Fibroblast of peridontal ligament (primary cell): Measurements from ENCODE around the gene ASPG.

Experiments
- DNase-seq: peaks from one replicate; pipeline ENCODE4 v3.0.0-alpha.2; 2010; ENCODE audit errors: extremely low read depth

ASPG gene

DNA sequence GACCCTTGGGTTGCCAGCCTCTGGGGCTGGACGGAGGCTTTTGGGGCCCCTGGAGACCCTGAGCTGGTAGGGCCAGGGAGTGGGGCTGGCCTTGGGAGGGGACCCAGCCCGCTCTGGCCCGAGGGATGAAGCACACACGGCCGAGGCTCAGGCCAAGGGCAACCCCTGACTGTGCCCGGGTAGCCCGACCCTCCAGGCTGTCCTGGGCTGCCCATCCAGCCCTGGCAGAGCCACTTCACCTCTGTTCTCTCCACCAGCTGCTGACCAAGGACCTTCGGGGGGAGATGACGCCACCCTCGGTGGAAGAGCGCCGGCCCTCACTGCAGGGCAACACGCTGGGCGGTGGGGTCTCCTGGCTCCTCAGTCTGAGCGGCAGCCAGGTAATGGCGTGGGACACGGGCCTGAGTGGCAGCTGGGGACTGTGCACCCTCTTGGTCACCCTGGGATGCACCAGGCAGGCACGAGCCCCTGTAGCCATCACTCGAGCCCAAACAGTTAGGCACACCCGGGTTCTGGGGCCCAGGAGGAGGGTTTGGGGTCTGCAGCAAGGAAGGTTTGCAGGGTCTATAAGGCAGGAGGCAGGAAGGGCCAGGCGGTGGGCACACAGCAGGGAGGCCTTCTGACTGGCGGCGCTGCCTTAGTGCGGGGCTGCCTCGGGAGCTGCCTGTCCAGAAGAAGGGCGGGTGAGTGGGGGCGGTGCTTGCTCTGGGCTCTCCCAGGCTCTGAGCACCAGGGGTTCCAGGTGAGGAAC, 19.7 kb downstream of the ASPG start:
- DNase-seq = no peak

DNA sequence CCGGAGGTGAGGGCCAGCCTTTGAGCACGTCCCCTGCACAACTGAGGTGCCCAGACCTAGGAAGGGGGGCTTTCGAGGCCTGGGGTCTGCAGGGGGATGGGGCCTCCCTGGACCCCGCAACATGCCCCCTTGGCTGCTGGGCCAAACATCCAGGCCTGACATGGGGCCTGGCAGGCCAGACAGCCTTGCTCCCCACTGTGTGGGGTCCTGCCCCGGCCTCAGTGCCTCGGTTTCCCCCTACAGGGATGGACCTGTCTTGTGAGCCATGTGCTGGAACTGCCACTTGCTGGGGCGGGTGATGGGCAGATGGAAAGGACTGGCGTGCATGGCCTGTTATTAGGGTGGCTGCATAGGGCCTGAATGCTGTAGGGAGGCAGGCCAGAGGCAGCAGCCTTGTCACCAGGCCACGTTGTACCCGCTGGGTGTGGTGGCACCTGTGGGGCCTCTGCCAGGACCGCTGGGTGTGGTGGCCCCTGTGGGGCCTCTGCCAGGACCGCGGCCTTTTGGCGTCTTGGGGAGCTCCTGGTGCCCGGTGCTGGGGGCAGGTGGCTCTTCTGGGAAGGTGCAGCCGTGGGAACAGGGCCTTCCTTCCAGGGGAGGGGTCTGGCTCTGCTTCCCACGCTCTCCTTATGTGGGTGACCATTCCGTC, 20.4 kb downstream of the ASPG start:
- no peak for DNase-seq

DNA sequence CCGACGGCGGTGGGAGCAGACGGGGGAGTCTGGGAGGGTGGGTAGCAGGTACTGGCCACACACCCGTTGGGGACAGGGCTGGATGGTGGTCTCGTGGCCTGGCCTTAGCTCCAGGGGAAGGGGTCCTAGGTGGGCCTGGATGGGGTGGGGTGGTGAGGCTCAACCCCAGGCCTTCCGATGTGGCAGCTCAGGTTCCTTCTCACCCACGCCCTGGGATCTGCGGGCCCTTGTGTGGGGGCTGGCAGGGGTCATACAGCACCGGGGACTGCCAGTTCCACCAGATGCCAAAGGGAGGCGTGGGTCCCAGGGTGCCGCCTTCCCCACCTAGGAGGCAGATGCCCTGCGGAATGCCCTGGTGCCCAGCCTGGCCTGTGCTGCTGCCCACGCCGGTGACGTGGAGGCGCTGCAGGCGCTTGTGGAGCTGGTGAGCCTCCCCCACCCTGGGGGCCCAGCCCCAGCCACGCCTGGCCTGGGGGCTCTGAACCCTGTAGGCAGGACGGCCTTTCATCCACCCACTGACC, 21.0 kb downstream of the ASPG start:
- DNase-seq = no peak

DNA sequence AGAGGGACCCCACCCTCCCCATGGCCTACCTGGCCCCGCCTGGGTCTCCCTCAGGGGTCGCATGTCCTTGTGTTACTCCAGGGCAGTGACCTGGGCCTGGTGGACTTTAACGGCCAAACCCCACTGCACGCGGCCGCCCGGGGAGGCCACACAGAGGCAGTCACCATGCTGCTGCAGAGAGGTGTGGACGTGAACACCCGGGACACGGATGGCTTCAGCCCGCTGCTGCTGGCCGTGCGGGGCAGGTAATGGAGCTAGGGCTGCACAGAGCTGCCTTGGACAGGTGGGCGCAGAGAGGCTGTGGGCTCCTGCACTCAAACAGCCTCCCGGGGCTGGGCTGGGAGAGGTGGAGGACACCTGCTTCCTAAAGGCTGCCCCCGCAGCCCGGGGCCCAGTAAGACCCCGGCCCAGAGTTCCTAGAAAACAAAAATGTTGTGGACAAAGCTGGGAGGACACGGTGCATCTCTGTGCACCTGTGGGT, 21.6 kb downstream of the ASPG start:
- no peak for DNase-seq

DNA sequence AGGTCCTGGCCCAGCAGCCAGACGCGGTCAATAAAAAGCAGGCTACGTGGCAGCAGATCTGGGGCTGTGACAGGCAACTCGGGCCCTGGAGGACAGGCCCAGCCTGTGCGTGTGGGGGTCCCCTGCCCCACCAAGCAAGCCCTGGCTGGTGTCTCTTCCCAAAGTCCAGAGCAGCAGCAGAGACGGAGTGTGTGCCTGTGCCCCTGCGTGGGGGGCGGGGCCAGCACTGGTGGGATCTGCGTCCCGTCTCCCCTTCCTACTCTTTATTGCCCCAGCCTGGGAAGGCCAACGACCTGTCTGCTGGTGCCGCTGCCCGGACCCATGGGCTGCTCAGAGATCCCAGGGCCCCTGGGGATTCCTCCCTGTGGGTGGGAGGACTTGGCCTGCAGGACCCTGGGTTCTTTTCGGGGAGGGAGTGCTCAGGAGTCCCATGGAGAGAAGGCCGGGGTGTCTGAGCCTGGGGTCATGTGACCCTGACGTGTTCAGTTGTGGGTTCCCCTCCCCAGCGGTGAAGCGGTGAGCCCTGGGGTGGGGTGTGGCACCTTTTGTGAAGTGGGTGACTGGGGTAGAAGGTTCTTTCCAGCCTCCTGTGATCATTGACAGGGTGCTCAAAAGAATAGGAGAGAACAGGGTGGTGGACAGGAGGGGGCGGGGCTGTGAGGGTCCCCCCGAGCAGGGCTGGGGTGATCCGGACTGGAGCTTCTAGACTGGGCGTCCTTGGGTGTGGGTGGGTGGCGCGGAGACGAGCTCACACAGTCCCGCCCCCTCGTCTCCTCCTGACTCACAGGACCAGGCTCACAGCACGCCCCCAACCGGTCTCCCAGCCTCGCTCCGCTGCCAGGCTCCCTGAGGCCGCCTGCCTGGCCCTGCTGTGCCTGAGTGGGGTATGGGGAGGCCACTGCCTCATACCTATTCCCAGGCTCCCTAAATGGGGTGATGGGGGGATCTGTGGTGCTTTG, 22.4 kb downstream of the ASPG start:
- no peak for DNase-seq

DNA sequence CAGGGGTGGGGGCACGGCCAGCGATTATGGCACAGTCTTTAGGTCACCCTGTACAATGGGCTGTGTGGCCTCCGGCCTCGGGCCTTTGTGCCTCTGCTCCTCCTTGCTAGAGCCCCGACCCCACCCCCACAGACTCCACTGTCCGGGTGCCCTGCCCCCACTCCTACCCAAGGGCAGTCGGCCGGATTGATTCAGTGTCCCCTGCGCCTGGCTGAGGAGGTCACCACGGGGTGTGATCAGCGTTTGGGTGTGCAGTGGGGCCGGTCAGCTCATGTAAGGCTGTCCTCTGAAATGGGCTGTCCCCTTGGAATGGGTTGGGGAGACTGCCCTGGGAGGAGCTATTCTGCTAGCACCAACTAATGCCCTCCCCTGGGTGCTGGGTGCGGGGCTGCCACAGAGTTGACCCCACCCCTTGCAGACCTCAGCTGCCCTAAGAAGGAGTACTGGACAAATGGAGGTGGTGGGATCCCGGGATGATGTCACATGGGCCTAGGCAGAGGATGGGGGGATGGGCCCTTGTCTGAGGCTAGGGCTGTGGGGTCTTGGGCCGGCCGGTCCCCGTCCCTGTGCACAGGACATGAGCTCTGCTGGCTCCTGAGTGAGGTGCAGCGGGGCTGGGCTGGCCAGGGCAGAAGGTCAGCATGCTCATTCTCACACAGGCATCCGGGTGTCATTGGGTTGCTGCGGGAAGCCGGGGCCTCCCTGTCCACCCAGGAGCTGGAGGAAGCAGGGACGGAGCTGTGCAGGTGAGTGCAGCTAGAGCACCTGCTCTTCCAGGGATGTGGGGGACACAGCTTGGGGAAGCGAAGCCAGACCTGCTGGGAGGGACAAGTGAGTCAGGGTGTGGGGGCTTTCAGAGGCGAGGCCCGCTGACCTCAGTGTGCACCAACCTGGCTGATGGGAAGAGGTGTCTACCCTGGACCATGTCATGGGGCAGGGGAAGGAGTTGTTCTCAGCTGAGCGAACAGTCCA, 23.4 kb downstream of the ASPG start:
- DNase-seq = no peak

DNA sequence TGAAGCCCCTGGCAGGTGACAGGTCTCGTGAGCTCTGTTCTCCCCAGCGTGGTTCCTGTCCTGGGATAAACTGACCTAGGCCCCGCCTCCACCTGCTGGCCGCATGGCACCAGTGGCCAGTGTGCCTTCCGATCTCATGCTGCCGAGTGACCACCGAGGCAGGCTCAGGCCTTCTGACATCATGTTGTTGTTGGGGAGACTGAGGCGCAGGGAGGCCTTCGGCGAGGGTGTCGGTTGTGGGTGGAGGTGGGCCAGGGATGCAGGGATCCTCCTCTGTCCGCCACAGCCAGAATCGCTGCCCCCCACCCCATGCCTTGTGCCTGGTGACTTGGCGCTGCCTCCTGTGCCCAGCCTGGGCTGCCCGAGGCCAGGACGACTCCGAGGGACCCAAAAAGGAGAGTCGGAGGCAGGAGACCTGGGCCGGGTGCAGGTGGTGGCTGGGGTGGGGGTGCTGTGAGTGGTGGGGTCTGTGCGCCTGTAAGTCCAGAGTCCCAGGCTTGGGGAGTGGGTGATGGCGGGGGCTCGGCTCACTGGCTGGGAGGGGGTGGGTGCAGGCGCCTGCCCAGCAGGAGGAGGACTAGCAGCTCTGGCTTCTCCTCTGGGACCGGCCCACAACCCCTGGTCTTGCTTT, 24.3 kb downstream of the ASPG start:
- DNase-seq = no peak

DNA sequence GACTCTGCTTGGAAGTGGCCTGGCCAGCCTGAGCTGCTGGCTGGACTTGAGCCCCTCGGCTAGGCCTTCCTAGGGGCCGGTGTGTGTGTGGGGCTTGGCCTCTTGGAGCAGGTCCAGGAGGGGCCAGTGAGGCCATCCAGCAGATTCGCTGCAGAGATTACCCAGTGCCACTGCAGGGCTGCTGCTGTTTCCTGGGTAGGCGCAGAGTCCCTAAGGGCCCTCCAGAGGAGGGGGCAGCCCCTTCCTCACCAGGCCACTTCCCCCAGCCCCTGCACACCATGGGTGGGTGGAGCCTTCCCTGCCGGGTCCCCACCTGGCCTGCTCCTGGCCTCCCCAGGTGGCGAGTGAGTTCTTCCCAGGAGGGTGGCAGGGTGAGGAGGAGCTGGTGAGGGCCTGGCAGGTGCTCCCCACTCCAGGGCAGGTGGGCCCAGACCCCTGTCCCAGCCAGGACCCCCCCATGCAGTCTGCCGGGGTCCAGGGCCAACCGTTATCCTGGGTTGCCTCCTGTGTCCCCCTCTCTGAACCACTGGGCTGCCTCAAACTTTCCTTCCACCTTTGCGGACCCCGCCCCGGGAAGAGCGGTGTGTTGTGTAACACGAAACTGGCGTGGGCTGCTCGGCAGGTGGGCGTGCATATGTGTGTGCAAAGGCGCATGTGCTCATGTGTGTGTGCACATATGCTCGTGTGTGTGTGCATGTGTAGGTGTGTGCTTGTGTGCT, 25.1 kb downstream of the ASPG start:
- no peak for DNase-seq

DNA sequence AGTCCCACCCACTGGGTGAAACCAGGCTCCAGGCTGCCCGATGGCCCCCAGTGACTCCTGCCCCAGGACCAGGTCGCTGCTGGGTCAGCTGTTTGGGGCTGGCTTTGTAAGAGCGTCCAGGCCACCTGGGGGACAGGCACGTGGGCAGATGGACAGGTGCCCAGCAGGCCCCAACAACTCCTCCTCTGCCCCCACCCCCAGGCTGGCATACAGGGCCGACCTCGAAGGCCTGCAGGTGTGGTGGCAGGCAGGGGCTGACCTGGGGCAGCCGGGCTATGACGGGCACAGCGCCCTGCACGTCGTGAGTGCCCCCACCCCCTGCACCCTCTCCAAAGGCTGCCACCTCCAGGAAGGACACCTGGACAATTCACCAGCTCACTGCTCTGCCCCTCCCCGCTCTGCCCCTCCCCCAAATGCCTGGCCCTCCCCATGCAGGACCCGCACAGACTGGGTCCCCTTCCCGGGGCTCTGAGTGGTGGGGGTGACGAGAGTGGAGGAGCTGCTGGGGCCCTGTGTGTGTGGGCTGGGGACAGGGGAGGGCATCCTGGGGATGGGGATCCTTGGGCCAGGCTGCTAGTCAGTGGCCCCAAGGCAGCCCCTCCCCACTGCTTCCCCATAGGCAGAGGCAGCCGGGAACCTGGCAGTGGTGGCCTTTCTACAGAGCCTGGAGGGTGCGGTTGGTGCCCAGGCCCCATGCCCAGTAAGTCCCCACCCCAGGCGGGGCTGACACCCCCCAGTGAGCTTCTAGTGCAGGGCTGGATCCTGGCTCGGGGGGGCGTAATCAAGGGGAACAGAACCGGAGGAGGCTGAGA, 26.0 kb downstream of the ASPG start:
- DNase-seq = no peak

DNA sequence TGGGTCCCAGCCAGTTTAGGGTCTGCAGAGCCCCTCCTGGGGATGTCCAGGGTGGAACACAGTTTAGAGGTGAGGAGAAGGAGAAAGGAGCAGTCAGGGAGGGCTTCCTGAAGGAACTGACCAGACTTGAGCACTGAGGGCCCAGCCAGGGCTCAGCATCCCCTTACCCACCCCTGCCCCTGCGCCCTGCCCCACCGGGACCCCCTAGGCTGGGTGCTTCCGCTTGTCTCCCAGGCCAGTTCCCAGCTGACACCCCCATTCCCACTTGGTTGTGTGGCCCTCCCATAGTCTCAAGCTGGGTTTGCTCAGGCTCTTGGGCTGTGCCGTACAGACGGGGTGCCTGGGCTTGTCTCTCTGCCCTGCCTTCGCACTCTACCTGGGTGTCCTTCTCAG, 26.6 kb downstream of the ASPG start:
- DNase-seq = no peak

DNA sequence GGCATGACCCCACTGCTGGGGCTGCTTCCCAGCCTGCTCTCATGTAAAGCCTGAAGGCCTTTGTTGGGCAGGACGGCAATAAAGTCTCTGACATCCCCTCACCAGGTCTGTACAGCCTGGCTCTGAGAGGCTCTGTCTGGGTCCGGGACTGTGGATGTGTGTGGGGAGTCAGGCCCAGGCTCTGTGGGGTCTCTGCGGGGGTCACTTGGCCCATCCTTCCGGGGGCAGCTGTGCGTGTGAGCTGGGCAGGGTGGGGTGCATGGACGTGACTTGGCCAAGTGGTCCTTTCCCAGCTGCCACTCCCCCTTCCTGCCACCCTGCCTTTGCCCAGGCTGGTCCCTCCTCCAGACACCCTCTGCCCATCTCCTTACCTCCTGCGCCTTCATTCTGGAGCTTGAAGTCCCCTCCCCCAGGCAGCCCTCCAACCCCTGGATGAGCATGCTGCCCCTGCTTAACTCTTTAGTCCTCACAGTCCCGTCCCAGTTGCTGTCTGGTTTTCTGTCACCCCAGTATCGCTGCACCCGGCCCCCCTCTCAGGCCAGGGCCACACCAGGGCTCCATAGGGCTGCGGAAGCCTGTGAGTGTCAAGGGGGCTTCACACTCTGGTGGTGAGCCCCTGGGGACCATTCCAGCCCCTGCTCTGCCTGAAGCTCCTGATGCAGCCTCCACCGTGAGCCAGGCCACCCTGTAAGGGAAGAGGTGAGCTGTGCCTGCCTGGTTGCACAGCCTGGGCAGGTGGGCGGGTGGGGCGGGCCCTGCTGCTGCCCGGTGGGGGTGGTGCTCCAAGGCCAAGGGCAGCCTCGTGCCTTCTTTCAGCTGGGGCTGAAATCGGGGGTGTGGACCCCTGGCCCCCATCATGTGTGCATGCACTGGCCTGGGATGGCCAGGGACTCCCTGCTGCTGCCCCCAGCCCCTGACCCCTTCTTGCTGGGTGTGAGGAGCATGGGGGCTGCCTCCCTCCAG, 27.4 kb downstream of the ASPG start:
- no peak for DNase-seq

DNA sequence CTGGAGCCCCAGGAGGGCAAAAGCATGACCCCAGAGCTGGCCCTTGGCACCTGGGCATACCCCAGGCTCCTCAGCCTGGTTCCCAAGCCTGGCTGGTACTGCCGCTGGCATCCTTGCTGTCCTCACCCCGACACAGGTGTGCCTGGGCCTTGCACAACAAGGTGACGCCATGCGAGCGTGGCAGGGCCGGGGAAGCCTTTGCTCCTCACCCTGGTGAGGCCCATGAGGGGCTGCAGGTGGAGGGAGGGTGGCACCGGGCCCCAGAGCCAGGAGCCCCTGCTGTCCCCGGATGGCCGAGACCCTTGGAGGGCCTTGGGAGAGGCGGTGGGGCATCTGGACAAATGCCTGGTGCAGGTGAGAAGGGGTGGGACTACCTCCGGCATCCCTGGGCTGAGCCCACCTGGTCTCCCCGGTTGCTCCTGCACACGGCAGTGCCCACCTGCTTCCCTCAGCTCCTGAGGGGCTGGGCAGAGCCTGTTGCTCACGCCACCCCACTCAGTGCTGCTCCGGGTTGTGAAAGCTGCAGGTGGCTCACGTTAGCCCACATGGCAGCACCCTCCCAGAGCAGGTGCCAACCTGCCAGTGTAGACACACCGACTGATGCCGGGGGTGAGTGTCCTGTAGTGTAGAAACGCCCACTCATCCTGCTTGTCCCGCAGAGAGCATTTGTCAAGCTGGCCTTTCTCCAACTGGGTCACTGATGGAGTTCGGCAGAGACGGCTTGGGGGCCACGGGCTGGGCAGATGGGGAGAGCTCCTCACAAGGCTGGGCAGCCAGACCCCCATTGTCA, 28.3 kb downstream of the ASPG start:
- DNase-seq = no peak

DNA sequence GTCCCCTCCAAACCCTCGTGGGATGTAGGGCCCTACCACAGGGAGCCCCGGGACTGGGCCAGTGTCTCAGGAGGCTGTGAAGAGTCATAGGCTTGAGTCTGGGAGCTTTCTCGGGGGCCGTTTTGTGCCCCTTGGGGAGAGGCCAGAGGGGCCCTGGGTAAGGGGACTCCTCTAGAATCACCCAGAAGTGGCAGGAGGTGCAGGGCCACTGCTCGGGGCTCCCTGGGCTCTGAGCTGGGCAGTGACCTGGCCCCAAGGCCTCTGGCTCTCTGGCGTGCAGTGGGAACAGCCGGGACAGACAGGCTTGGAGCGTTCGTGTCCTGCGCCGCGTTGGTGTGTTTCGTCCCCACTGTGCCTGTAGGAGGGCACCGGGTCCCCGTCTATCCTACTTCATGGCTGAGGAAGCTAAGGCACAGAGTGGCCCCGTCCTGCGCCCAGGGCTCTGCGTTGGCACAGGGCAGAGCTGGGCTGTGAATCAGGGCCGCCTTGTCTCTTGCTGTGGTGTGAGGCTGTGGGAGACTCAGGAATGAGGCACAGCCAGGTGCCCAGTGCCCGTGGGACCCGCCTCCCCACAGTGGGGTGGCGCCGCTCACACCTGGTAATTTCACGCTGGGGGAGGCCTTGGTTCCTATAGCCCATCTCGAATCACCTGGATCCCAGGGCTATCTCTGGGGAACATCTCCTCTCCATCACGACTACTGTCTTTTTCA, 29.1 kb downstream of the ASPG start:
- DNase-seq = no peak

DNA sequence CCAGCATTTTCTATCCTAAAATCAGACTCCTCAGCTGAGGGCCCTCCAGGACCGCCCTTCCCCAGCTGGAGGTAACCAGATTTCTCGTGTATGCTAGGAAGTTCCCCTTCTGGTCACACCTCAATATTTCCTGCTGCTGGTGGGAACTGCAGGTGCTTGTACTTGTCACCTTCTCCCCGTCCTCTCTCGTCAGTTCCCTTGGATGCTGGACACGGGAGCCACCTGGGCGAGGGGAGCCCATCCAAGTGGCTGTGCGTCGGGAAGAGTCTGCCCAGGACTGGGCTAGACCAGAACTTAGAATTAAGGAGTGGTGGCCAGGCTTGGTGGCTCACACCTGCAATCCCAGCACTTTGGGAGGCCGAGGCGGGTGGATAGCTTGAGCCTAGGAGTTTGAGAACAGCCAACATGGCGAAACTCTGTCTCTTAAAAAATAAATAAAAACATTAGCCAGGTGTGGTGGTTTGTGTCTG, 29.7 kb downstream of the ASPG start:
- no peak for DNase-seq

DNA sequence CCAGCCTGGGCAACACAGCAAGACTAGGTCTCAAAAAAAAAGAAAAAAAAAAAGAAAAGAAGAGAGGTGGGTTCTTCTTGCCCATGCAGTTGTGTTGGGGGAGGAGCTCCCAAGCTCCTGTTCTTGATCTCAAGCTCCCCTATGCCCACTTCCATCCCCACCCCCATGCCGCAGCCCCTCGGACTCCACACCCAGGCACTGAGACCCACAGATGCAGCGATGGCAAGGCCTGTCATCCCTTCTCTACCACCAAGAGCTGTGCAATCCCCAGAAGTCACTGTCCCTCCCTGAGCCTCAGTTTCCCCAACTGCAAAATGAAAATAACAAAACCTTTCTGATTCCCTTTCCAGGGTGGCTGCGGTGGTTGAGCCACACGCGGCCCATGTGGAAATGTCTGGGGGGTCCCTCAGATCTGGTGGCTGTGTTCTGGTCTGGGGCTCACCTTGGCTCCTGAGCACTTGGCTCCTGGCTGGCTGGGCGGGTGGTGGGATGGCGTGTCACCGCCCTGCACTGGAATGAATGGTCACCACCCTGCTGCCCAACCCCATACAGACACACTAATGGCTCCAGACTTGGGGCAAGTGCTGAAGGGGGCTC, 30.3 kb downstream of the ASPG start:
- no peak for DNase-seq

DNA sequence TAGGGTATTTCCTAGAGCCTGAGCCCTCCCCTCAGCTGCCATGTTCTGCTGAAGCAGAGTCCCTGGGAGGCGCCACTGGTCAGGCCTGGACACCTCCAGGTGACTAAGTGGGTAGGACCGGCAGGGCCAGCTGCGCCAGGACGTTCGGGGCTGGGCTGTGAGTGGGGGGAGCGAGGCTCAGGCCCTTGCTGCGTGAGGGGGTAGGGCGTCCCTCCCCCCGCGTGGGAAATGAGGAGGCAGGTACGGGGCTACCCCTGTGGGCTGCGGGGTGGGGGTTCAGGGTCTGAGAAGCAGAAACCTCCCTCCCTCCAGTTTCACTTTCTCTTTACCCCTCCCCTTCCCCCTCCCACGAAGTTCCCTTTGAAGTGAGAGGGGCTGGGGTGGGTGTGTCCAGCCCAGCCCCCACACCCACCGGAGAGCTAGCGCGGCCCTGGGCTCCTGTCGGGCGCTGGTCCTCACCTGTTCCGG, 30.8 kb downstream of the ASPG start:
- DNase-seq = no peak
